HFFc6 (cell line): ENCODE results near the gene CHD5. TPM values are rescaled to one million over a fixed set of nuclear protein-coding genes. Genes with fewer than 3 reads are reported as not detected.
"Not testable (repeated sequence)": the region's sequence is repeated elsewhere in the genome, so short reads cannot be mapped to it uniquely, and the experiment has no call there.

Experiments
- DNase-seq: peaks from one replicate; pipeline ENCODE4 v3.0.0-alpha.2; 2018
- H3K27ac Mint-ChIP-seq: 2 replicates; pipeline ENCODE4 v1.8.0; 2020; ENCODE audit warnings: mild to moderate bottlenecking, mixed read lengths
- H3K27me3 Mint-ChIP-seq: 2 replicates; pipeline ENCODE4 v1.8.0; 2021; ENCODE audit warnings: mild to moderate bottlenecking, moderate library complexity, mixed read lengths; ENCODE audit not compliant: insufficient read depth
- H3K36me3 Mint-ChIP-seq: 2 replicates; pipeline ENCODE4 v1.8.0; 2021; ENCODE audit warnings: low read depth, mixed read lengths
- H3K4me1 Mint-ChIP-seq: 2 replicates; pipeline ENCODE4 v1.8.0; 2020; ENCODE audit warnings: low read depth, mixed read lengths
- H3K4me3 Mint-ChIP-seq: 2 replicates; pipeline ENCODE4 v1.8.0; 2020; ENCODE audit warnings: mild to moderate bottlenecking, moderate library complexity, mixed read lengths
- H3K9me3 Mint-ChIP-seq: 2 replicates; pipeline ENCODE4 v1.8.0; 2020; ENCODE audit warnings: mild to moderate bottlenecking, mixed read lengths
- CTCF ChIP-seq: fragments of 200-600 bp; sonication (generic); IDR thresholded peaks from 2 replicates; pipeline ENCODE4 v1.5.0; 2021; ENCODE audit warnings: antibody characterized with exemption, mild to moderate bottlenecking
- total RNA-seq, 6 experiments: library from RNA; stranded (reverse); fragmentation: NEBNext Ultra II Directional; extraction: Animal tissue kit (Norgen Biotek cat#: 25700); gene quantifications; 2 replicates in 1 of 6; 3 replicates in 5 of 6; pipeline ENCODE4 v1.2.3, GENCODE V29; 2021

Gene CHD5
- total RNA-seq, 6 experiments from 2014 or later = 0.05 to 0.36 (median 0.16) TPM; not detected in 2

- Mint-ChIP-seq H3K27ac (no peak overlapping the region), H3K27me3 (peaks cover 16% of the 10 kb centered on the region), H3K4me3 (no peak overlapping the region), H3K4me1 (no peaks in the 10 kb centered on the region), H3K36me3 (no peaks in the 10 kb centered on the region), H3K9me3 (no peaks in the 10 kb centered on the region)
- DNase-seq = no peak
- TF ChIP-seq CTCF = no peak
Observed at GRCh38 chr1:6069573-6069972, 110.5 kb downstream of the CHD5 start.

GRCh38 chr1:6068932-6069331 lies 111.2 kb downstream of the CHD5 start:
- H3K9me3 Mint-ChIP-seq = no peaks in the 10 kb centered on the region
- no peak for DNase-seq
- TF ChIP-seq CTCF = no peak

GRCh38 chr1:6068073-6068472 lies 112.0 kb downstream of the CHD5 start:
- no peak for TF ChIP-seq CTCF
- DNase-seq = no peak
- Mint-ChIP-seq H3K36me3 (no peaks in the 10 kb centered on the region), H3K27me3 (peaks cover 24% of the 10 kb centered on the region), H3K27ac (no peak overlapping the region), H3K4me3 (no peak overlapping the region), H3K4me1 (no peaks in the 10 kb centered on the region), H3K9me3 (no peaks in the 10 kb centered on the region)

More at GRCh38 chr1:6068932-6069331, 111.2 kb downstream of the CHD5 start:
- Mint-ChIP-seq H3K36me3 (no peaks in the 10 kb centered on the region), H3K27ac (no peak overlapping the region), H3K4me1 (no peaks in the 10 kb centered on the region), H3K27me3 (peaks cover 20% of the 10 kb centered on the region), H3K4me3 (no peak overlapping the region)

- H3K4me3 Mint-ChIP-seq = no peak overlapping the region
Observed at GRCh38 chr1:6066680-6067079, 113.4 kb downstream of the CHD5 start.

GRCh38 chr1:6065093-6065858 lies 114.8 kb downstream of the CHD5 start:
- H3K4me3 Mint-ChIP-seq = no peak overlapping the region
- TF ChIP-seq CTCF = no peak

More at GRCh38 chr1:6066680-6067079, 113.4 kb downstream of the CHD5 start:
- Mint-ChIP-seq H3K9me3 (no peaks in the 10 kb centered on the region), H3K27me3 (peaks cover 24% of the 10 kb centered on the region), H3K4me1 (no peaks in the 10 kb centered on the region), H3K27ac (no peak overlapping the region), H3K36me3 (no peaks in the 10 kb centered on the region)
- DNase-seq = no peak
- TF ChIP-seq CTCF = no peak

GRCh38 chr1:6063532-6064053 lies 116.5 kb downstream of the CHD5 start:
- H3K9me3 Mint-ChIP-seq, H3K4me3 Mint-ChIP-seq, H3K36me3 Mint-ChIP-seq, H3K27ac Mint-ChIP-seq, DNase-seq: not testable (repeated sequence)
- peaks cover 10% of the 10 kb centered on the region; the same call in 1 of the 2 replicates for H3K4me1 Mint-ChIP-seq
- H3K27me3 Mint-ChIP-seq = peaks cover 26% of the 10 kb centered on the region; the same call in 1 of the 2 replicates

More at GRCh38 chr1:6065093-6065858, 114.8 kb downstream of the CHD5 start:
- H3K9me3 Mint-ChIP-seq = no peaks in the 10 kb centered on the region
- H3K27me3 Mint-ChIP-seq = peaks cover 24% of the 10 kb centered on the region; the same call in 1 of the 2 replicates
- H3K4me1 Mint-ChIP-seq = peaks cover under 1% of the 10 kb centered on the region; the same call in 1 of the 2 replicates
- H3K27ac Mint-ChIP-seq = no peak overlapping the region
- DNase-seq = no peak
- no peaks in the 10 kb centered on the region for H3K36me3 Mint-ChIP-seq
